ENCODE results near the gene ZNF282.

- TF ChIP-seq CTCF (IDR thresholded peaks at IDR 0.05; ENCODE audit: low read depth, low read length) (no peak), POLR2A (IDR thresholded peaks at IDR 0.05; ENCODE audit: extremely low read depth, insufficient read length) (no peak), MYC (IDR thresholded peaks at IDR 0.05; ENCODE audit: low read depth, low read length) (no peak)
These were observed 44.4 kb upstream of the ZNF282 start for GRCh38 chr7:149150981-149151380.
